Suppressor macrophage (primary cell): Measurements from ENCODE around the gene TIAM1.
A peak's percentile ranks its signal among the peaks of the same experiment; 100 is the strongest.

ENCODE experiments used
- DNase-seq, 4 experiments: peaks; one replicate each; pipeline ENCODE4 v3.0.0-alpha.2; 2020 to 2022

Gene TIAM1

GRCh38 chr21:31352836-31353235, 8.8 kb upstream of the TIAM1 start:
- no peak for DNase-seq

- no peak for DNase-seq
Measured at GRCh38 chr21:31351960-31352359, 7.9 kb upstream of the TIAM1 start.

DNA sequence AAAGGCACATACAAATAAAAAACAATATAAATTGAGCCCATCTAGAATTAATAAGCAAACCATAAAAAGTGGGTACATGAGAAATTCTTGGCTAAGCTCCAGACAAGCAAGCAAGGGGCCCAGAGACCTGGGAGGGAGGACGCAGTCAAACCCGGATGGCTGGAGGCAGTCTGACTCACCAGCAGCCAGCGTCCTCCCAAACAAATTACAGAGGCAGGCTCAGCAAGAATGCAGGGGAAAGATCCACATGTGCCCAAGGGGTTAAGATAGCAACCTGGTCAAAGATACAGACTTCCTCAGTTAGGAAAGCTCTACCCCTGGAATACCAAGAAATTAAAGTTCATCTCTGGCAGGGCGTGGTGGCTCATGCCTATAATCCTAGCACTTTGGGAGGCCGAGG, 7.4 kb upstream of the TIAM1 start:
- DNase-seq, result no peak

DNA sequence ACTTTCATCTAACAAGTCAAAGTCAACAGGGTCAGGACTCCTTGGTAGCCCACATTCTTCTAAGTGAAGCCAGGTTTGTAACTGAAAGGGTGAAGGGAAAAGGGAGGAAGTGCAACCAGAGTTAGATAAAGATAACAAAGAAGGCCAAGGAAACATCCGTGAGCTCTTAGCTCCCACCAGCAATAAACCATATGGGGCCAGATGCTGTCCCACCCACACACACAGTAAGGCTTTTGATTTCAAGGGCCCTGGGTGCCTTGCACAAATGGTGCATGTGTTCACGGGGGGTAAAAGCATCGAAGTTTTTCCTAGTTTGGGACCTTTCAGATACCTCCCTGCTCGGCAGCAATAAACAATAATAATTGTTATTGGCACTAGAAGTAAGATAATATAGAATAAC, 5.1 kb upstream of the TIAM1 start:
- DNase-seq, result no peak

DNA sequence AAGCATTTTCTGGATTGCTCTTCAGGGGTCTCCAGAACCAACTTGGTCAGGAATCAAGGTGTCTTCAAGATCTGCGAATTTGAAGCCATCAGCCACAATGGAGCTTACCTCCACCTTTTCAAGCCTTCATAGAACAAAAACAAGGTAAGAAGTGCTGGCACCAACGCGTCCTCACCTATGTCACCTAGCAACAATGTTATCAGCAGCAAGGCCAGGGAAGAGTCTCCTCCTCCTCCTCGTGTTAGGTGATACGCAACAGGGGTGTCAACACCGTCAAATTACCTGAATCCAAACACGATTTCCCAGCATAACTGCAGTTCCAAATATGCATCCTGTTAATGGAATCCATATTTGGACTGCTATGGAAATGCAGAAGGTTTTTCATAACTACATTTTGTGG, 4.1 kb upstream of the TIAM1 start:
- DNase-seq, result no peak

GRCh38 chr21:31347435-31348032, 3.5 kb upstream of the TIAM1 start:
- peak in 3 of 4 experiments; percentile 20 to 48 (median 29) for DNase-seq

GRCh38 chr21:31346256-31346821, 2.3 kb upstream of the TIAM1 start:
- DNase-seq, result no peak

DNA sequence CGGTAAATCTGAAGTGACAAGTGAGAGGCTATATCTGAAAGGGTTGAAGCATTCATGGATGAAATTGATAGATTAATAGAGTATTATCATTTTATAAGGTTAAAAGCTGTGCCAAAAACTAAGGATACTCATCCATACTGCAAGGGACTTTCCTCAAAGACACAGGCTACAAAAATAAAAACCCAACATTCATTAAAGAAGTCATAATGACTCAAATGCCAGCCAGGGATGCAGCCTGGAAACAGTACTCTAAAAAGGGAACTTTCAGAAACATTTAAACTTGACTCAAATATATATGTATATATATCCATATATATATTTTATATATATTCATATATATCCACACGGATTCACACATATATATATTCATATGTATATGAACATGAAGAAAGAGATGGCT, 1.1 kb upstream of the TIAM1 start:
- DNase-seq, result peak in 3 of 4 experiments; percentile 31 to 61 (median 52)

DNA sequence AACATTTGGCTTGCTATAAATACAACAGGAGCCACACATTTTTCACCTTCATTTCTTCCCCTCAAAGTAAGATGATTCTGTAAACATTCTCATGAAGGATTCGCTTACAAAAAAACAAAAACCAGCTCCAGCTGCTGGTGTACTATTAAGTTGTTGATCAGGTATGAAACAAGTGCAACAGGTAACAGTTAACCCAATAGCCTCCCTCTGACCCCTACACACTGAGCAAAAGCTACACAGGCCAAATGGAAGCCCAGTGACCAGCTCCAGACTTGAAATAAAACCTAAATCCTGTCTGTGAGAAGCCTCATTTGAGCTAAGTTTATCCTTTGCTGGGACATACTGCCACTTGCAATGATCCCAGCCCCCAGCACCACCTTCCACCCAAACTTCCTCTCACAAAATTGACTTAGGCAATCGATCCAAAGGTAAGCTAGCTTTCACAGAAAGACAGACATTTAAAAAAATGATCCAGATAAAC, 991 bp downstream of the TIAM1 start:
- peak in 2 of 4 experiments; percentile 19 to 24 for DNase-seq

DNA sequence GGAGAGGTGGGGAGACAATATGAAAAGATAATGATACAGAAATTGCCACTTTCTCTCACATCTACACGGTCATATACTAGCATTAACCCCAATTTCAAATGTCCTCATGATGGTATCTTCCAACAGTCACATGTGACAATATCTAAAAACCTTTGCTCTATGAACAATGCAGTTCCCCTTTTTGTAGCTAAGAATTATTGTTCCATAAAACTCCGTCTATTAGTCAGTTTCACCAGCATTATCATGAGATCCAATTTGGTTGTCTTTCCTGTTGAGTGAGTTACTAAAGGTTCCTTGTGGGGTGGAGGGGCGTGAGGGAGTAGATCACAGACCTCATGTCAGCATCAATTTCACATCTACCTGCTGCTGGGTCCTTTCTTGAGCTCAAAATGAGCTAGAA, 1.7 kb downstream of the TIAM1 start:
- peak; percentile 58 to 88 (median 68) for DNase-seq

- DNase-seq, result peak in 3 of 4 experiments; percentile 26 to 63 (median 60)
Measured at GRCh38 chr21:31340942-31341487, 3.0 kb downstream of the TIAM1 start.

DNA sequence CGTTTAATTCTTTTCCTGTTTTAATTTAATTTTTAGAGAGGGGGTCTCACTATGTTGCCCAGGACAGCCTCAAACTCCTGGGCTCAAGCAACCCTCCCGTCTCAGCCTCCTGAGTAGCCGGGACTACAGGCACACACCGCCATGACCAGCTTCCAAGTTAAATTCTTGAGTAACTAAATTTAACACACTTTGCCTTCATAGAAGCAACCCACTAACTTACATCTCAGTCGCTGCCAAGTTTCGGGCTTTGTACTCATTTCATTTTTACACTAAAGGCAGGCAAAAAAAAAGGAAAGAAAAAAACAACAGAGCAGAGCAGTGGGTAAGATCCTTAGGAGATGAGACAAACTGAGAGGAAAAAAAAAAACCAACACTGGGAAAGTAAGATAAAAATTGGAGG, 3.5 kb downstream of the TIAM1 start:
- no peak for DNase-seq

DNA sequence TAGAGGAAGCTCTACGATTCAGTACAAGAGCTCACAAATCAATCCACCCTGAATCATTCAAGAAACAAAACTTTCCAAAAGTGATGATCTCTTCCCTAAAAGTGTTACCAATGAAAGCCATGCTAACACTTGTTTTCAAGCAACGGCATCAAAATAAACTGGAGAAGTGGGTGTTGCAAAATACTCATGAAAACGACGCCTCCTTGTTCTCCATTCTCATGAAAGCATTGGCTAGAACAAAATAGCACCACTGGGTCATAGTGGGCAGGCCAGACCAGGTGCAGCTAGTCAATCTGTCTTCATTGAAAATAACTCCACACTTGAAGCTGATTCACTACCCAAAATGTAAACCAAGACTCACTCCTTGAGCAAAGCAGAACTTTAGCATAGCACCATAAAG, 4.3 kb downstream of the TIAM1 start:
- DNase-seq, result peak; percentile 74 to 91 (median 81)

DNA sequence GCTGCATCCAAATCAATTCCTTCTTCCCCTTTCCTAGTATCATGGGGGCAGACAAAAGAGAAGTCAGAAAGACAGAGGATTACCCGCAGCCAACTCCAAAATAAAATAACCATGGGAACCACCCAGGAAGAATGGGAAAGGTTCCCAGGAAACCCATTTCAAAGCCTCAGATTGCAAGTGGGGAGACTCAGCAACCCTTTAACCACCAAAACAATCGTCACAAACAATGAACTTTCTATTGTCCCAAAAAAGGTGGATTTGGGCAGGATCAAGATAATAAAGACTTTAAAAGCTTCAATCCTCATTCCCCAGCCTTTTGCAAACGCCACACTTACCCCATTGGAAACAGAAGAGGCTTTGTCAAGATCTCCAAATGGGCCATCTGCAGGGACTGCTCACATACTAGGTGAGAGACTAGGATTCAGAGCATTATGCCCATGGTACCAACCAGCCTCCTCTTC, 5.1 kb downstream of the TIAM1 start:
- no peak for DNase-seq

- DNase-seq, result no peak
Measured at GRCh38 chr21:31337996-31338907, 5.8 kb downstream of the TIAM1 start.

GRCh38 chr21:31337086-31337485, 7.0 kb downstream of the TIAM1 start:
- DNase-seq, result no peak

DNA sequence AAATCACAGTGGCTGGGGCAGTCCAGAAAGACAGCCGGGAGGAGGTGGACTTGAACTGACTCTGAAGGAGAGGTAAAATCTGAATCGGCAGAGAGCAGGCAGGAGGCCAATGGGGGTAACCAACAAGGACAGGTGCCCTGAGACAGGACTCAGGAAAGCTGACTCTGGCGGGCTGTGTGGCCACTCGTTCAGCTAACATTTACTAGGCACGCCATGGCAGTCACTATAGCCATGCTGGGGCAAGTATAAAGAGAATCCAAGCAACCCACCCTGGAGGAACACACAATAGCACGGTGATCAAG, 7.4 kb downstream of the TIAM1 start:
- DNase-seq, result no peak

- DNase-seq, result peak in 3 of 4 experiments; percentile 31 to 58 (median 45)
Measured at GRCh38 chr21:31335957-31336738, 7.9 kb downstream of the TIAM1 start.

DNA sequence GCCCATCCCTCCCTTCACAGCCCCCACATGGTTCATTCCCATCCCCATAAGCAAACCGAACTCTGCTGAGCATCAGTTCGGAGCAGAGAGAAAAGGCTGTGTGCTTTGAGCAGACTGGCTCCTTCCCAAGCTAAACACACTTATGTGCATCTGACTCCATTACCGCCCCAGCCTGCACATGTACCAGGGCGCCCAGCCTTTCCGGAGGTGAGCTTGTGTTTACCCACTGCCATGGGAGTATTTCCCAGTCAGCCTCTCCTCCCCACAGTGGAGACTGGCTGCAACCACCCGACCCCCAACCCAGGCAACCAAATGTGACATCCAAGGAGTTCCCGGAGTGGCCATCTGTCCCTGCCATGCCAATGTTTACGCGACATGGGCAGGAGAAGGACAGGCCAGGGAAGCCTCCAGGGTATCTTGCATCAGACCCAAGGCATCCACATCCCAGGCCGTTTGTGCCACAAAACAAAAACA, 9.4 kb downstream of the TIAM1 start:
- DNase-seq, result no peak

DNA sequence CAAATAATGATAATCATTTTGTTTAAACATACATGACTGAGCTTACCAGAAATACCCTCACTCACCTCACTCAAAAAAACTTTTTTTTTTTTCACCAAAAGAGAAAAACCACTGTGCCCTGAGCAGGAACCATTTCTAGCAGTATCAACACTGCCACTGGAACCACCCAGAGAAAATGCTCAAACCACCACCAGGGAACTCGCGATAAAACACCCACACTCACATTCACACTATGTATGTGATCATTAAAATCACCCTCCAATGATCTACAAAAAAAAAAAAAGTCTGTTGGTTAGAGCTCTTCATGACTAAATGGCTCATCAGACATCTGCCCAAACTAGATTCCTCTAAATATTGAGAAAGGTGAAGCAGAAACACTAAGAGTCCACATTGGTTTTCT, 11.5 kb downstream of the TIAM1 start:
- no peak for DNase-seq

DNA sequence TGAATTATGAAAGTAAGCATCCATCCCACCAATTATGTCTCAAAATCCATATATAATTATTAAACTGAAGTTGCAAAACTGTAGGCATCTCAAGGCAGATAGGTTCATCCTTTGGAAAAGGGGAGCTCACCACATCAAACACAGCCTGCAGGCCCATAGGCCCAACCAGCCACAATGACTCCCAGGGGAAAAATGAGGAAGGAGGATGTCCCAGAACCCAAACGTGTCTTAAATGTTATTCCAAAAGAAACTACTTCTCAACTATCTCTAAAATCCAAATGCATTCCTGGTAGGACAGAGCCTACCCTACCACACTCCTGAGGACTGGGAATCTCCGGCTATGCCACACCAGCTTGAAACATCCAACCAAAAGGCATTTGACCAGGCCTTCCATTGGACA, 12.8 kb downstream of the TIAM1 start:
- no peak for DNase-seq

DNA sequence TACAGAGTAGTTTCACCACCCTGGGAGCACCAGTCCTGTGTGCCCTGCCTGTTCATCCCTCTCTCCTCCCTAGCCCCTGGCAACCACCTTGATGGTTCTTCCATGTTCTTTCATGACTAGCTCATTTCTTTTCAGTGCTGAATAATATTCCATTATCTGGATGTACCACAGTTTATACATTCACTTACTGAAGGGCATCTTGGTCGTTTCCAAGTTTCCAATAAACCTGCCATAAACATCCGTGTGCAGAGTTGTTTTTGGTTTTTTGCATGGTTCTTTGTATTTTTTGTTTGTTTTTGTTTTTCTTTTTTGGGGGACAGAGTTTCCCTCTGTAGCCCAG, 13.9 kb downstream of the TIAM1 start:
- DNase-seq, result no peak
